Upper lobe of right lung (tissue), 1 donor: Measurements from ENCODE around the gene C19orf67. TPM values are rescaled to one million over a fixed set of nuclear protein-coding genes. Genes with fewer than 3 reads are reported as not detected.
A peak's percentile ranks its signal among the peaks of the same experiment; 100 is the strongest.

Source experiments
- ATAC-seq: fragments of 200-7000 bp; cut with Tn5 transposase; one replicate; pipeline ENCODE4 v1.9.1; 2020; ENCODE audit warnings: mild to moderate bottlenecking, moderate library complexity
- DNase-seq: peaks from one replicate; pipeline ENCODE4 v3.0.0-alpha.2; 2020
- H3K27ac ChIP-seq: fragments of 200-600 bp; one replicate; pipeline ENCODE4 v1.8.0; 2022
- H3K27me3 ChIP-seq: fragments of 200-600 bp; one replicate; pipeline ENCODE4 v1.8.0; 2022; ENCODE audit warnings: mild to moderate bottlenecking
- H3K36me3 ChIP-seq: fragments of 200-600 bp; one replicate; pipeline ENCODE4 v1.8.0; 2022
- H3K4me1 ChIP-seq: fragments of 200-600 bp; one replicate; pipeline ENCODE4 v1.8.0; 2022
- H3K4me3 ChIP-seq: fragments of 200-600 bp; one replicate; pipeline ENCODE4 v1.8.0; 2022; ENCODE audit warnings: mild to moderate bottlenecking
- H3K9me3 ChIP-seq: fragments of 200-600 bp; one replicate; pipeline ENCODE4 v1.8.0; 2022
- intact Hi-C: fragments of 100-400 bp; cut with DNase I; formaldehyde crosslinking; loops from one replicate; pipeline ENCODE4 v1.11.0; 2022
- total RNA-seq: library from RNA; stranded (reverse); fragmentation: NEBNext Ultra II Directional; extraction: Animal tissue kit (Norgen Biotek cat#: 25700); gene quantifications from one replicate; pipeline ENCODE4 v1.2.1, GENCODE V29; 2021
- TF ChIP-seq, protein P1 (sequence below): fragments of 200-600 bp; IDR thresholded peaks from one replicate; pipeline ENCODE4 v1.8.0; 2022; ENCODE audit warnings: antibody characterized with exemption
- donor health status: DM: no; HTN: yes; CAD: no; lungs with severe emphysema.

Gene C19orf67
- total RNA-seq, 1 donor from 2014 or later: not detected

DNA sequence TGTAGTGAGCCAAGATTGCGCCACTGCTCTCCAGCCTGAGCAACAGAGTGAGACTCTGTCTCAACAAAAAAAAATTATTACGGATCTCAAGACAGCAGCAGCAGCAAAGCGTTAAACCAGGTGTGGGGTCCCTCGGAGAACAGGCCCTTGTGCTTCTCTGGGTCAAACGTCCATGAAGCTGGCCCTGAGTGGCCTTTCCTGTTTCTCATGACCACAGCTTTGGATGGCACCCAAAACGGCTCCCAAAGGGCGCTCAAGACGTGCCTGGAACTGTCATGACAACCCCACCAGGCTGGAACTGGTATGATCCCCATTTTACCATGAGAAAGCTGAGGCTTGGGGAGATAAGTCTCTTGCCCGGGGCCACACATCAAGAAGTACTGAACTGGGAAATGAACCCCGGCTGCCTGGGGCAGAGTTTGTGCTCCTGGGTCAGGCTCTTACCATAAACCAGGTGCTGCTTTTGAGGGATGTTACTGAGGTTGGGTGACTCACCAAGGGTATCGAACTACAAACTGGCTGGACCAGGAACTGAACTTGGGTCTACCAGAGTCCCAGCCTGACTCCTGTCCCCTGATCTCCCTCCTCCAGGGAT, 16.6 kb upstream of the C19orf67 start:
- no peak overlapping the region for H3K4me3 ChIP-seq
- ATAC-seq (no peak), DNase-seq (no peak)
- intact Hi-C loops: no loop called here
- H3K9me3 ChIP-seq: no peaks in the 10 kb centered on the region
- H3K27ac ChIP-seq: no peak overlapping the region
- H3K36me3 ChIP-seq: peaks cover 87% of the 10 kb centered on the region
- no peaks in the 10 kb centered on the region for H3K4me1 ChIP-seq
- no peaks in the 10 kb centered on the region for H3K27me3 ChIP-seq
- TF ChIP-seq, protein P1, sequence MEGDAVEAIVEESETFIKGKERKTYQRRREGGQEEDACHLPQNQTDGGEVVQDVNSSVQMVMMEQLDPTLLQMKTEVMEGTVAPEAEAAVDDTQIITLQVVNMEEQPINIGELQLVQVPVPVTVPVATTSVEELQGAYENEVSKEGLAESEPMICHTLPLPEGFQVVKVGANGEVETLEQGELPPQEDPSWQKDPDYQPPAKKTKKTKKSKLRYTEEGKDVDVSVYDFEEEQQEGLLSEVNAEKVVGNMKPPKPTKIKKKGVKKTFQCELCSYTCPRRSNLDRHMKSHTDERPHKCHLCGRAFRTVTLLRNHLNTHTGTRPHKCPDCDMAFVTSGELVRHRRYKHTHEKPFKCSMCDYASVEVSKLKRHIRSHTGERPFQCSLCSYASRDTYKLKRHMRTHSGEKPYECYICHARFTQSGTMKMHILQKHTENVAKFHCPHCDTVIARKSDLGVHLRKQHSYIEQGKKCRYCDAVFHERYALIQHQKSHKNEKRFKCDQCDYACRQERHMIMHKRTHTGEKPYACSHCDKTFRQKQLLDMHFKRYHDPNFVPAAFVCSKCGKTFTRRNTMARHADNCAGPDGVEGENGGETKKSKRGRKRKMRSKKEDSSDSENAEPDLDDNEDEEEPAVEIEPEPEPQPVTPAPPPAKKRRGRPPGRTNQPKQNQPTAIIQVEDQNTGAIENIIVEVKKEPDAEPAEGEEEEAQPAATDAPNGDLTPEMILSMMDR: no peak

DNA sequence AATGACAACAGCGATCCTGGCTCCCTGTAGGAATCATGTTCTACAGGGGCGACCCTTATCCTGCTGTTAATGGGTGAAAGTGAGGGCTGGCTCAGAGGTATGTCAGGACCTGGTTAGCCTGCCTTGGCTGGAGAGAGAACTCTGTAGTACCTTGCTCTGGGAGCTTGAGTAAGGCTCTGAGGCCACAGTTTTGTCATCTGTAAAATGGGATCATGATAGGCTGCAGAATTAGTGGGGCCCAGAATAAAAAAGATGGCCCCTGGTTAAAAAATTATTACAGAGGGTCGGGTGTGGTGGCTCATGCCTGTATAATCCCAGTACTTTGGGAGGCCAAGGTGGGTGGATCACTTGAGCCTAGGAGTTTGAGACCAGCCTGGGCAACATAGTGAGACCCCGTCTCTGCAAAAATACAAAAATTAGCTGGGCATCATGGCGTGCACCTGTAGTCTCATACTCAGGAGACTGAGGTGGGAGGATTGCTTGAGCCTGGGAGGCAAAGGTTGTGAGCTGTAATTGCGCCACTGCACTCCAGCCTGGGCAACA, 15.5 kb upstream of the C19orf67 start:
- ATAC-seq: no peak
- H3K27me3 ChIP-seq: no peaks in the 10 kb centered on the region
- no peak overlapping the region for H3K4me3 ChIP-seq
- no peaks in the 10 kb centered on the region for H3K9me3 ChIP-seq
- TF ChIP-seq, protein P1: no peak
- intact Hi-C loops: no loop called here
- H3K27ac ChIP-seq: no peak overlapping the region
- peaks cover 90% of the 10 kb centered on the region for H3K36me3 ChIP-seq
- no peak for DNase-seq
- no peaks in the 10 kb centered on the region for H3K4me1 ChIP-seq

DNA sequence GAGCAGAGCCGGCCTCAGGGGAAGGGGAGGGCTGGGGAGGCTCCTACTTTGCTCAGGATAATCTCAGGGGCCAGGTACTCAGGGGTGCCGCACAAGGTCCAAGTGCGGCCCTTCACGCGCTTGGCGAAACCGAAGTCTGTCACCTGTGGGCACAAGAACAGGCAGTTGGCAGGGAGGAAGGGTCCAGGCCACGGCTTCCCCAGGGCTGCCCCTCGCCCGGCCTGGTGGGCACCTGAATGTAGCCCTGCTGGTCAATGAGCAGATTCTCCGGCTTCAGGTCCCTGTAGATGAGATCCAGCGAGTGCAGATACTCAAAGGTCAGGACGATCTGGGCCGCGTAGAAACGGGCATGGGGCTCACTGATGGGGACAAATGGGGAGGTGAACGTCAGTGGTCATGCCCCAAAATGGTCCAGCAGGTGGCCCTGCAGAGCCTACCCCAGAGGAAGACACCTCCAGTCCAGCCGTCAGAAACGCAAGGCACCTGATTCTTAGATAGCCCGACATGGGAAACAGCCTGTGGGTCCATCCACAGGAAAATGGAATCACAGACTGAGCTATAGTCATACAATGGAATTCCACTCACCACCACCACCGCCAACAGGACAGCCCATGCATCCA, 12.1 kb upstream of the C19orf67 start:
- no peak overlapping the region for H3K27ac ChIP-seq
- peaks cover 9% of the 10 kb centered on the region for H3K9me3 ChIP-seq
- TF ChIP-seq, protein P1: peak; percentile 9
- no peaks in the 10 kb centered on the region for H3K27me3 ChIP-seq
- no peak overlapping the region for H3K4me3 ChIP-seq
- peaks cover 65% of the 10 kb centered on the region for H3K36me3 ChIP-seq
- intact Hi-C loops: no loop called here
- DNase-seq (no peak), ATAC-seq (peak; percentile 13)
- no peaks in the 10 kb centered on the region for H3K4me1 ChIP-seq

DNA sequence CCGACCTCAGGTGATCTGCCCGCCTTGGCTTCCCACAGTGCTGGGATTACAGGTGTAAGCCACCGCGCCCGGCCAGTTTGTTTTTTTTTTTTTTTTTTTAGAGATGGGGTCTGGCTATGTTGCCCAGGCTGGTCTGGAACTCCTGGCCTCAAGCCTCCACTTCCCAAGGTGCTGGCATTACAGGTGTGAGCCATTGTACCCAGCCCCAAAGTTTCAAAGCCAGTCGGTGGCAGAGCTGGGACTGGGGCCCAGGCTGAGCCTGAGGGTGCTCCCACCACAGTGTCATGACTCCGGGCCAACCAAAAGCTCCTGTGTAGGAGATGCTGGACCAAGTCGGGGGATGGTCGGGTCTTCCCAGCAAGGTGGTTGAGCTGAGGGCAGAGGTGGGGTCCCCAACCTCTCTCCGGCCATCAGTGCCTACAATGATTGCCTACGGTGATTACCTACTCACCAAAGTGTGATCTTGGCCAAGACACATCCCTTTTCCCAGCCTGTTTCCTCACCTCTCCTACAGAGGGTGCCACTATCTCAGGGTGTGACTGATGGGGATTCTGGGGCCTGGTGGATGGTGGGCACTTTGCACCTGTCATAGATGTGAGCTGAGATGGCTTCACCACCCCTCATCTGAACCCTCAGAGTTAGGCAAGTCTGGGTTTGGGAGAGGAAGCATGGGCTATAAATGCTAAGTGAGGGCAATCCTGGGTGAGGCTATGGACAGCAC, 10.8 kb upstream of the C19orf67 start:
- no peaks in the 10 kb centered on the region for H3K4me1 ChIP-seq
- no peak overlapping the region for H3K27ac ChIP-seq
- H3K4me3 ChIP-seq: no peak overlapping the region
- H3K36me3 ChIP-seq: peaks cover 53% of the 10 kb centered on the region
- intact Hi-C loops: no loop called here
- no peak for ATAC-seq
- TF ChIP-seq, protein P1: no peak
- peaks cover 9% of the 10 kb centered on the region for H3K9me3 ChIP-seq
- H3K27me3 ChIP-seq: no peaks in the 10 kb centered on the region
- no peak for DNase-seq

DNA sequence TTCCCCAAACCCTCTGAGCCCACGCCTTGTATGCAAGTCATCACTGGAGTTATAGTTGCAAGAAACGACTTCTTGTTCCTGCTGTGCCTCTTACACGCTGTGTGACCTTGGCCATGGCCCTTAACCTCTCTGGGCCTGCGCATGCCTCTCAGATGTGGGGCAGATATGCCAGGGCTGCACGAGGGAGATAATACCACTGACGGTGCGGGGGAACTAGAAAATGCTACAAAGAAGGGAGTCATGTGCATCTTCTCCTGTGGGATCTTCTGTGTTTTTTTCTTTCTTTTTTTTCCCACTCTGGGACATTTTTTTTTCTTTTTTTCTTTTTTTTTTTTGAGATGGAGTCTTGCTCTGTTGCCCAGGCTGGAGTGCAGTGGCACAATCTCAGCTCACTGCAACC, 9.3 kb upstream of the C19orf67 start:
- ATAC-seq: no peak

More for the DNA sequence above, 9.3 kb upstream of the C19orf67 start:
- Histone ChIP-seq H3K36me3 (peaks cover 37% of the 10 kb centered on the region), H3K4me1 (no peaks in the 10 kb centered on the region), H3K27me3 (no peaks in the 10 kb centered on the region), H3K9me3 (peaks cover 9% of the 10 kb centered on the region), H3K27ac (no peak overlapping the region), H3K4me3 (no peak overlapping the region)
- no peak for DNase-seq
- intact Hi-C loops: no loop called here
- TF ChIP-seq, protein P1: no peak
